Lung (tissue), 12 donors: ENCODE results near the gene DOCK11. TPM values are rescaled to one million over a fixed set of nuclear protein-coding genes. Genes with fewer than 3 reads are reported as not detected.

ENCODE experiments used
- ATAC-seq: fragments of 200-7000 bp; cut with Tn5 transposase; one replicate; pipeline ENCODE4 v1.9.1; 2020; ENCODE audit warnings: moderate number of reproducible peaks; ENCODE audit not compliant: insufficient read depth, low FRiP score
- DNase-seq, 3 donors: peaks; one replicate each; pipeline ENCODE4 v3.0.0-alpha.2; 2013 to 2017
- H3K27ac ChIP-seq, 2 donors: one replicate each; pipeline ENCODE4 v1.5.1; 2013; ENCODE audit warnings: mild to moderate bottlenecking in 2 of 2, moderate library complexity in 2 of 2, control low read depth in 1 of 2, inconsistent platforms in 1 of 2, low read depth in 1 of 2, low read length in 1 of 2
- H3K27me3 ChIP-seq, 3 donors: one replicate each; pipeline ENCODE4 v1.5.1; 2013; ENCODE audit warnings: low read length in 2 of 3; ENCODE audit not compliant: control insufficient read depth in 3 of 3, insufficient read depth in 3 of 3
- H3K36me3 ChIP-seq, 4 donors: one replicate each; pipeline ENCODE4 v1.5.1; 2013; ENCODE audit warnings: low read length in 4 of 4, mild to moderate bottlenecking in 1 of 4, moderate library complexity in 1 of 4; ENCODE audit not compliant: control insufficient read depth in 4 of 4, insufficient read depth in 4 of 4
- H3K4me1 ChIP-seq, 5 donors: one replicate each; pipeline ENCODE4 v1.5.1; 2013; ENCODE audit warnings: low read length in 5 of 5, mild to moderate bottlenecking in 2 of 5, moderate library complexity in 1 of 5; ENCODE audit not compliant: control insufficient read depth in 5 of 5, insufficient read depth in 5 of 5
- H3K4me3 ChIP-seq: one replicate; pipeline ENCODE4 v1.5.1; 2013; ENCODE audit warnings: mild to moderate bottlenecking, control low read depth, moderate library complexity
- H3K9ac ChIP-seq, 2 donors: one replicate each; pipeline ENCODE4 v1.5.1; 2013; ENCODE audit warnings: low read length in 2 of 2, control low read depth in 1 of 2; ENCODE audit not compliant: insufficient read depth in 1 of 2
- H3K9me3 ChIP-seq, 4 donors: one replicate each; pipeline ENCODE4 v1.5.1; 2013; ENCODE audit warnings: low read length in 3 of 4, mild to moderate bottlenecking in 1 of 4, moderate library complexity in 1 of 4; ENCODE audit not compliant: control insufficient read depth in 4 of 4, insufficient read depth in 3 of 4
- WGBS, 2 donors: extraction: QIAGEN DNeasy Blood & Tissue Kit; methylation state at CpG; one replicate each; pipeline ENCODE4 v1.1.7; 2013; 5-methylcytosine and 5-hydroxymethylcytosine counted together
- polyA plus RNA-seq, 2 donors: library from polyadenylated mRNA; stranded (reverse); fragments of 200-250 nt; gene quantifications; one replicate each; pipeline ENCODE4 v1.2.1, GENCODE V29; 2013
- total RNA-seq, 2 donors: library from RNA; depleted of rRNA in 1 of 2; stranded (reverse); fragments of >200 nt in 1 of 2; gene quantifications; one replicate each; pipeline ENCODE4 v1.2.1, GENCODE V29; 2014 to 2021
- TF ChIP-seq, protein P1 (sequence below): IDR thresholded peaks from 2 replicates; pipeline ENCODE4 v1.5.1; 2012; ENCODE audit warnings: mild to moderate bottlenecking; ENCODE audit errors: control extremely low read depth, extremely low read depth
- donor health status: control.
- donor health status: control.
- donor health status: Bipolar disorder and iron deficiency.
- donor health status: healthy.
- donor health status: DM: yes; HTN: yes; CAD: no.

Gene DOCK11
- total and polyA plus RNA-seq, 4 donors = 16.0 to 32.0 (median 23.6) TPM

DNA sequence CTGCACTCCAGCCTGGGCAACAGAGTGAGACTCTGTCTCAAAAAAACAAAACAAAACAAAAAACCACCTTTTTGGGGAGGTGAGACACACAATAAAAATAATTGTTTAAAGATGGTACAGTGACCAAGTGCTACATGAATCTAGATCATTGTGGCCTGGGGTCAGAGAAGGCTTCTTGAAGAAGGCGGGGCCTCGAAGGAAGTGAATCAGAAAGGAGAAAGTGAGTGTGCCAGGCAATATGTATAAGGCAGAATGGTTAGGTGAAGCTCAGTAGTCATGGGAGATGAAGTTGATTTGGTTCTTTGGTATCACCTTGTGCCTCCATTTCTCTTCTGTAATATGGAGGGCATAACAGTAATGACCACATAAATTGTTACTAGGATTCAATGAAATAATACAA is 58.9 kb downstream of the DOCK11 start:
- WGBS, 2 donors = 85 to 95% methylated on average over 2 of the region's 2 CpGs
- no peak overlapping the region for H3K4me3 ChIP-seq
- TF ChIP-seq, protein P1, sequence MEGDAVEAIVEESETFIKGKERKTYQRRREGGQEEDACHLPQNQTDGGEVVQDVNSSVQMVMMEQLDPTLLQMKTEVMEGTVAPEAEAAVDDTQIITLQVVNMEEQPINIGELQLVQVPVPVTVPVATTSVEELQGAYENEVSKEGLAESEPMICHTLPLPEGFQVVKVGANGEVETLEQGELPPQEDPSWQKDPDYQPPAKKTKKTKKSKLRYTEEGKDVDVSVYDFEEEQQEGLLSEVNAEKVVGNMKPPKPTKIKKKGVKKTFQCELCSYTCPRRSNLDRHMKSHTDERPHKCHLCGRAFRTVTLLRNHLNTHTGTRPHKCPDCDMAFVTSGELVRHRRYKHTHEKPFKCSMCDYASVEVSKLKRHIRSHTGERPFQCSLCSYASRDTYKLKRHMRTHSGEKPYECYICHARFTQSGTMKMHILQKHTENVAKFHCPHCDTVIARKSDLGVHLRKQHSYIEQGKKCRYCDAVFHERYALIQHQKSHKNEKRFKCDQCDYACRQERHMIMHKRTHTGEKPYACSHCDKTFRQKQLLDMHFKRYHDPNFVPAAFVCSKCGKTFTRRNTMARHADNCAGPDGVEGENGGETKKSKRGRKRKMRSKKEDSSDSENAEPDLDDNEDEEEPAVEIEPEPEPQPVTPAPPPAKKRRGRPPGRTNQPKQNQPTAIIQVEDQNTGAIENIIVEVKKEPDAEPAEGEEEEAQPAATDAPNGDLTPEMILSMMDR = no peak
- no peak overlapping the region for H3K27ac ChIP-seq
- no peaks in the 10 kb centered on the region for H3K27me3 ChIP-seq
- no peaks in the 10 kb centered on the region for H3K9me3 ChIP-seq
- H3K4me1 ChIP-seq = no peaks in the 10 kb centered on the region
- no peak for DNase-seq
- no peak for ATAC-seq
- no peaks in the 10 kb centered on the region for H3K36me3 ChIP-seq
- H3K9ac ChIP-seq = no peak overlapping the region

DNA sequence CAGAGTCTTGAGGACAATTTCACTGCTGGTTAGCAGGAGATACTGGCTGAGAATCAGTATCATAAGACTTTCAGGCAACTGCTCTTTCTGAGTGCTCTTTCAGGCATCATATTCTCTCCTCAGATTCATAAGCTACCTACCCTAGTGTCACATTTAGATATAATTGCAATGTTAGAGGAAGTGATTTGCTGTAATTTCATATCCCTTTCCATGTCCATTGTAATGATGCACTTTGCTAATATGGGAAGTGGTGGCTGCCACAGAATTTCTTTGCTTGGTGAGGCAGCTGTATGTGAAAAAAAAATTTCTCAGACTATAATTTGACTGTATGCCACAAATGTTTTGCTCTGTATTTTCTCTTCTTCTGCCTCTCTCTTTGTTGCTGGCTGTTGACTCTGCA is 63.3 kb downstream of the DOCK11 start:
- no peaks in the 10 kb centered on the region for H3K27me3 ChIP-seq
- no peak overlapping the region for H3K4me3 ChIP-seq
- H3K9ac ChIP-seq = no peak overlapping the region
- H3K27ac ChIP-seq = no peak overlapping the region
- H3K9me3 ChIP-seq = no peaks in the 10 kb centered on the region
- ATAC-seq (no peak), DNase-seq (no peak)
- H3K4me1 ChIP-seq = no peaks in the 10 kb centered on the region
- TF ChIP-seq, protein P1 = no peak
- H3K36me3 ChIP-seq = peaks cover 0 to 1% (median 0%) of the 10 kb centered on the region in 4 donors

DNA sequence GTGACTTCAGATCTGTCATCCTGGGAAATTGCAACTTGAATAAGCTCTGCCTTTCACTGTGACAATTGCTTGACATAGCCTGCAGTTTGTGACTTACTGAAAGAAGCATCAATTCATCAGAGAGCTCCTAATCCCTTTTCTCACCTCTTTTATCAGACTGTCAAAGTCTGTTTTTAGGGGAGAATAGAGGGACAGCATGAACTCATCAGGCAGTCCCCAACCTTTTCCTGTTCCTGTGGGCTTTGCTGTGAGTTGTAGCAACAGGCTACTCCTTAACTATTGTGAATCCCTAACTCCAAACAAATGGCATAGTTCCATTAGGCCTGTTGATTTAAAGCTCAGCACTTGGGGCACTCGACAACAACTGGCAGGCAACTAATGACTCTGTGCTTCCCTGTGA is 64.9 kb downstream of the DOCK11 start:
- Histone ChIP-seq H3K27me3 (no peaks in the 10 kb centered on the region), H3K4me3 (no peak overlapping the region), H3K36me3 (peaks cover 0 to 1% (median 0%) of the 10 kb centered on the region in 4 donors), H3K9me3 (no peaks in the 10 kb centered on the region), H3K9ac (no peak overlapping the region), H3K27ac (no peak overlapping the region), H3K4me1 (no peaks in the 10 kb centered on the region)
- DNase-seq = no peak
- ATAC-seq = no peak
- WGBS, 2 donors = 37 to 47% methylated on average over 1 of the region's 1 CpG
- TF ChIP-seq, protein P1 = no peak

DNA sequence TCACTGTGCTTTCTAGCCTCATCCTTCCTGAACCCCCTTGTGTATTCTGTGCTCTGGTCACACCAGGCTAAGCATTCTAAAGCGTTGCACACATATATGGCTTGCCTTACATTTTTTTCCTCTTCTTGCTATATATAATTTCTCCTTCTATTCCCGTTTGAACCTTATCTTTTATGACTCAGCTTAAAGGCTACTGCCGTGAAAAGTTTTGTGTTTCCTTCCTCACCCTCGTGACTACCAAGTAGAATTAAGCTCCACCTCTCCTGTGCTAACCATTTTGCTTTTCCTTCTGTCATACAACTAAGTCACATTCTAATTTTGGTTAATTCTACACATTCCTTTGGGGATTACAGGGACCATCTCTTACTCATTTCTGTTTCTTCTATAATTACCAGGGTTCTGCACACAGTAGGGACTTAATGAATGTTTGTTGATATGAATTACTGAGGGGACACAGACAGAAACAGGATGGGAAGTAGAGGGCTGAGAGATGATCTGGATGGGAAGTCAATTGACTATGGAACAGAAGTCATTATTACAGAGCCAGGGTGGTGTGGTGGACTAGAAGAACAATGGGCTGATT is 67.1 kb downstream of the DOCK11 start:
- 18 to 36% methylated on average over 4 of the region's 4 CpGs for WGBS, 2 donors
- Histone ChIP-seq H3K27ac (no peak overlapping the region), H3K4me3 (no peak overlapping the region), H3K9ac (no peak overlapping the region), H3K27me3 (no peaks in the 10 kb centered on the region), H3K36me3 (peaks cover 0 to 1% (median 0%) of the 10 kb centered on the region in 4 donors), H3K9me3 (no peaks in the 10 kb centered on the region), H3K4me1 (no peaks in the 10 kb centered on the region)
- no peak for ATAC-seq
- no peak for DNase-seq
- TF ChIP-seq, protein P1 = no peak
